DND-41 (cell line): ENCODE measurements around the gene SLC25A19.
"Not testable (repeated sequence)": the region's sequence is repeated elsewhere in the genome, so short reads cannot be mapped to it uniquely, and the experiment has no call there.

ENCODE experiments used
- CTCF ChIP-seq: IDR thresholded peaks from 2 replicates; pipeline ENCODE4 v1.5.1; 2012; ENCODE audit warnings: borderline replicate concordance, low read length, moderate library complexity, mild to moderate bottlenecking; ENCODE audit not compliant: poor library complexity, severe bottlenecking; ENCODE audit errors: extremely low read depth
- EZH2 ChIP-seq: IDR thresholded peaks from 3 replicates; pipeline ENCODE4 v1.6.1; 2012; ENCODE audit warnings: borderline replicate concordance, low read depth, mild to moderate bottlenecking, moderate library complexity, low read length, inconsistent platforms; ENCODE audit not compliant: severe bottlenecking

- TF ChIP-seq CTCF, EZH2: not testable (repeated sequence)
These were observed 32.0 kb downstream of the SLC25A19 start for GRCh38 chr17:75257228-75257627.
